Naive B cell (primary cell): ENCODE results near the gene THAP6. TPM values are rescaled to one million over a fixed set of nuclear protein-coding genes. Genes with fewer than 3 reads are reported as not detected.
"Not testable (repeated sequence)": the region's sequence is repeated elsewhere in the genome, so short reads cannot be mapped to it uniquely, and the experiment has no call there.

ENCODE experiments used
- ATAC-seq, 2 donors: fragments of 150-1000 bp; cut with Tn5 transposase; 2 replicates each; pipeline ENCODE4 v1.10.0; 2021; ENCODE audit warnings: low read depth in 2 of 2, mild to moderate bottlenecking in 2 of 2, moderate library complexity in 2 of 2
- DNase-seq: peaks from one replicate; pipeline ENCODE4 v3.0.0; 2022
- H3K27ac Mint-ChIP-seq, 6 donors: one replicate each; pipeline ENCODE4 v1.8.0; 2020 to 2022; ENCODE audit warnings: mild to moderate bottlenecking in 6 of 6, mixed read lengths in 6 of 6, moderate library complexity in 5 of 6, inconsistent platforms in 2 of 6
- H3K27me3 Mint-ChIP-seq, 3 donors: one replicate each; pipeline ENCODE4 v1.8.0; 2021 to 2022; ENCODE audit warnings: mixed read lengths in 3 of 3, mild to moderate bottlenecking in 1 of 3
- H3K36me3 Mint-ChIP-seq, 2 donors: one replicate each; pipeline ENCODE4 v1.8.0; 2020 to 2022; ENCODE audit warnings: mixed read lengths in 2 of 2, inconsistent platforms in 1 of 2, mild to moderate bottlenecking in 1 of 2
- H3K4me1 Mint-ChIP-seq, 3 donors: one replicate each; pipeline ENCODE4 v1.8.0; 2020 to 2022; ENCODE audit warnings: mixed read lengths in 3 of 3, inconsistent platforms in 1 of 3, mild to moderate bottlenecking in 1 of 3, moderate library complexity in 1 of 3
- H3K4me3 Mint-ChIP-seq, 8 donors: one replicate each; pipeline ENCODE4 v1.8.0; 2020 to 2022; ENCODE audit warnings: mild to moderate bottlenecking in 8 of 8, mixed read lengths in 8 of 8, moderate library complexity in 8 of 8, inconsistent platforms in 2 of 8
- H3K9me3 Mint-ChIP-seq, 7 donors: one replicate each; pipeline ENCODE4 v1.8.0; 2020 to 2022; ENCODE audit warnings: mixed read lengths in 7 of 7, mild to moderate bottlenecking in 5 of 7, inconsistent platforms in 2 of 7, moderate library complexity in 1 of 7
- polyA plus RNA-seq, 6 donors: library from polyadenylated mRNA; unstranded; fragments of 300-500 nt; fragmentation: Illumina TruSeq; gene quantifications; one replicate each; pipeline ENCODE4 v1.2.3, GENCODE V29; 2021; ENCODE audit warnings: low read depth in 6 of 6

Gene THAP6
- polyA plus RNA-seq, 6 donors from 2014 or later, result 10.5 to 13.9 (median 12.9) TPM

DNA sequence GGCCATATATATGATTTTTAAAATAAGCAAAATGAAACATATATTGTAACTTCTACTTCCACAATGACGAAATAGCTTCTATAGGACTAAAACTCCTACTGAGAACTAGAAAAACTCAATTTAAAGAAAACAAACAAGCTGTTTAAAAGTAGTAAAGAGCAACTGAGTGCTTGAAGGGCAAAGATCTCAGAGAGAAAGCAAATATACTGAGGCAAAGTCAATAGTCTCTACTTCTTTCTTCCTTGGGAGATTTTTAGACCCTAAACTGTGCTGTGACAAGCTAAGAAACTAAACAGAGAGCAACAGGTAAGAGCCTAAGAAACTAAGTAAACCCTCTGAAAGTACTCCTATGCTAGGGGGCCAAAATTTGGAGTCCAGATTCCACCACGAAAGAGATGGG is 8.6 kb upstream of the THAP6 start:
- Mint-ChIP-seq H3K4me3 (no peak overlapping the region), H3K9me3 (peaks cover 0 to 3% (median 0%) of the 10 kb centered on the region in 7 donors), H3K27me3 (no peaks in the 10 kb centered on the region), H3K4me1 (peaks cover 11 to 22% (median 11%) of the 10 kb centered on the region in 3 donors), H3K27ac (peak overlapping the region in 2 of 6 donors; percentile 6 to 13), H3K36me3 (peaks cover 29 to 31% of the 10 kb centered on the region in 2 donors)
- DNase-seq (no peak), ATAC-seq (no peak)

DNA sequence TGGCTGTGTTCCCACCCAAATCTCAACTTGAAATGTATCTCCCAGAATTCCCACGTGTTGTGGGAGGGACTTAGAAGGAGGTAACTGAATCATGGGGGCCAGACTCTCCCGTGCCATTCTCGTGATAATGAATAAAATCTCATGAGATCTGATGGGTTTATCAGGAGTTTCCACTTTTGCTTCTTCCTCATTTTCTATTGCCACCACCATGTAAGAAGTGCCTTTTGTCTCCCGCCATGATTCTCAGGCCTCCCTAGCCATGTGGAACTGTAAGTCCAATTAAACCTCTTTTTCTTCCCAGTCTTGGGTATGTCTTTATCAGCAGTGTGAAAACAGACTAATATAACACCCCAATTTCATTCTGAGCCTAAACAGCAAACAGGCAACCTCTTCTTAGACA is 4.7 kb upstream of the THAP6 start:
- peak overlapping the region in 1 of 6 donors; percentile 71 for H3K27ac Mint-ChIP-seq
- not testable (repeated sequence) for H3K4me3 Mint-ChIP-seq, ATAC-seq, DNase-seq, H3K27me3 Mint-ChIP-seq, H3K9me3 Mint-ChIP-seq
- H3K36me3 Mint-ChIP-seq, result peaks cover 26 to 29% of the 10 kb centered on the region in 2 donors
- H3K4me1 Mint-ChIP-seq, result peaks cover 19 to 27% (median 25%) of the 10 kb centered on the region in 3 donors

DNA sequence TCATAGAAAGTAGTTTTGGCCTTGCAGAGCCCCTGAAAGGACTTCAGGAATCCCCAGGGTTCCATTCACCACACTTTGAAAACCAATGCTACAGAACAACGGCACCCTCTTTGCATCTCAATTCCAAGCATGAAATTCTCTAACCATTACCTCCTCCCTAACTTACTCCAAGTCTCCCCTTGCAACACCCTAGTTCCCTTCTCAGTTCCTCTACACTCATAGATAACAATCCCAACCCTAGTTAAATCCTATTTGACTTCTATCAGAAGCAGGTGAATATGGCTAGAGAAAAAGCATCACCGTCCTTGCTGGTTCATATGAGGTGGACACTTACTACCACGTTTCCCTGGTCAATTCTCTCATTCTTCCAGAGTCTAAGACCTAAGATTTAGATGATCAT is 2.4 kb upstream of the THAP6 start:
- Mint-ChIP-seq H3K4me1 (peaks cover 28 to 30% (median 29%) of the 10 kb centered on the region in 3 donors), H3K27me3 (no peaks in the 10 kb centered on the region), H3K4me3 (no peak overlapping the region), H3K36me3 (peaks cover 22 to 26% of the 10 kb centered on the region in 2 donors), H3K9me3 (peaks cover 0 to 3% (median 1%) of the 10 kb centered on the region in 7 donors), H3K27ac (no peak overlapping the region)
- DNase-seq, result no peak
- no peak for ATAC-seq

DNA sequence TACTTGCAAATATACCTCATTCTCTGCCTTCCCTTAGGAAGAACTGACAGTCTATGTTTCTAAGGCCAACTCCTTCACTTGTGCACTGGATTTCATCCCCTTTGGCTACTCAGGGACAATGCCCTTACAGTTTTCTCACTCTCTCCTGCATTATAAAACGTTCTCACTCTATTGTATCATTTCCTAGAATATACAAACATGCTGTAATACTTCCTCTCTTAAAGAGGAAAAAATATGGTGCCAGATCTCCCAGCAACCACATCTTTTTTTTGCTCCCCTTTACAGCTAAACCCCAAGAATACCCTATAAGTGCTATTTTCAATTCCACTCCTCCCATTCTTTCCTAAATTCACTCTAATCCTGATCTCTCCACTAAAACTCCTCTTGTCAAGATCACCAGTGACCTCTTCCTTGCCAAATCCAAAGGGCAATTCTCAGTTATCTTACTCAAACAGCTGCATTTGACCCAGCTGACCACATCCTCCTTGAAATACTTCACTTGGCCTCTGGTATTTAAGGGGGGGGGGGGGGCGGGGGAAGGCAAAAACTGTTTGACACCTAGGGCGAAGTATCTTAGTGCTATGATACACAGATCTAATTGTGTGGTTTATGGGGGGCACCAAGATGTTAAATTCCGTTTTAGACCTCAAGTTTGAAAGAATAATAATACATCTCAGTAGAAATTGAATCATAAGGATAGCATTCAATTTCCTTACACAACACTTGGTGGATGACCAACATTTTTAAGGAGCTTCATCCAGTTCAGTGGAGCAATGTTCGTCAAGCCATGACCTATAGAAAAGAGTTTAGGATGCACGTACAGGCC is 1.7 kb upstream of the THAP6 start:
- H3K27ac Mint-ChIP-seq, result no peak overlapping the region
- peaks cover 0 to 3% (median 1%) of the 10 kb centered on the region in 7 donors for H3K9me3 Mint-ChIP-seq
- peaks cover 14 to 23% of the 10 kb centered on the region in 2 donors for H3K36me3 Mint-ChIP-seq
- DNase-seq (no peak), ATAC-seq (no peak)
- peak overlapping the region in 2 of 8 donors; percentile 96 to 99 for H3K4me3 Mint-ChIP-seq
- peaks cover 30 to 33% (median 30%) of the 10 kb centered on the region in 3 donors for H3K4me1 Mint-ChIP-seq
- H3K27me3 Mint-ChIP-seq, result no peaks in the 10 kb centered on the region

DNA sequence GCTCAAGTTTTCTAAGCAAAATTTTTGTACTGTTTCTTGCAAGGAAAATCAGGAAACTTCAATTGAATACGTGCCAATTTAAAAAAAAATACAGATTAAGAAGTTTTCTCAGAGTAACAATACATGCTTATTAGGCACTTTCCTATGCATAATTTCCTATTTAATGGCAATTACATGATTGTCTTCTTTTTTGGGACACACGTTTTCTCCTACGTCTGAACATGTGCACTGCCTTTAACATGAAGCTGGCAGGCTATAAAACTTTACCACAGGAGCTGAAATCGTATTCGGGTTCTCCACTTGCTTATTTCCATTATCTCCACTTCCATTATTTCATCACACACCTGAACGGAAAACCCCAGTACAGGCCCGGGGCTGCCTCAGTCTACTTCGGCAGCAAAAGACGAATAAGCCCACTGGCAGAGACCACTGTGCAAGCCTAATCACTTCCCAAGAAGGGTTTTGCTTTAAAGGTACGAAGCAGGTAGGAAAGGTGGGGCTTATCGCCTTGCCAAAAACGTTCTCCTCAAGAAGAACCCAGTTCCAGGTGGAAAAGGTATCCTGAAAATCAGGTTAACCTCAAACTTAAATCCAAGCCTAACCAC is 645 bp upstream of the THAP6 start:
- Mint-ChIP-seq H3K27ac (peak overlapping the region in 5 of 6 donors; percentile 99), H3K27me3 (no peaks in the 10 kb centered on the region), H3K9me3 (peaks cover 0 to 3% (median 1%) of the 10 kb centered on the region in 7 donors), H3K36me3 (peaks cover 12 to 24% of the 10 kb centered on the region in 2 donors), H3K4me3 (peak overlapping the region in 2 of 8 donors; percentile 96 to 99), H3K4me1 (peaks cover 30 to 33% (median 30%) of the 10 kb centered on the region in 3 donors)
- DNase-seq (no peak), ATAC-seq (no peak)

DNA sequence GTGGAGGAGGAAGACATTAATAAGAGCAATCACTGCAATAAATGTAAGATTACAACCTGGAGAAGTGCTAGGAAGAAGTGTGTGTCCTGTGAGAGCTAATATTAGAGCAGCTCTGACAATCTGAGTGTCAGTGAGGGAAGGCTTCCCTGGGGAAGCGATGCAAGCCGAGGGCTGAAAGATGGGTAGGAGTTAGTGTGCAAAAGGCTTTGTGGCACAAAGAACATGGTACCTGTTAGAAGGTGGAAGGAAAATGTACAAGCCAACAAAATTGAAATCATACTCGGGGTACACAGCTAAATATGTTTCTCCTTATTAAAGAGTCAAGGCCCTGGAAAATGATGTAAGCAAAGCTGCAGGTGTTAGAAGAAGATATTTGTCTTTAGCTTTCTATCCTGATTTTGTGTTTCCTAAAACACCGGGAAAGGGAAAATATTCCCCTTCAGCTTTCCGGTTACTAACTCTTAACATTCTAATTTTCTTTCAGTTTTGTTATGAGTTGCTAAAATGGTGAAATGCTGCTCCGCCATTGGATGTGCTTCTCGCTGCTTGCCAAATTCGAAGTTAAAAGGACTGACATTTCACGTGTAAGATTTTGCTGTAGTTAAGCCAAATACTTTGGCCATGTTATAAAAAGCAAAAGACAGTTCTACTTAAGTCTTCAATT is 808 bp downstream of the THAP6 start:
- peaks cover 28% of the 10 kb centered on the region in 3 donors for H3K4me1 Mint-ChIP-seq
- no peak for DNase-seq
- H3K36me3 Mint-ChIP-seq, result peaks cover 12 to 19% of the 10 kb centered on the region in 2 donors
- H3K9me3 Mint-ChIP-seq, result peaks cover 0 to 2% (median 0%) of the 10 kb centered on the region in 7 donors
- H3K27me3 Mint-ChIP-seq, result no peaks in the 10 kb centered on the region
- H3K27ac Mint-ChIP-seq, result peak overlapping the region in 5 of 6 donors; percentile 99
- H3K4me3 Mint-ChIP-seq, result peak overlapping the region in 2 of 8 donors; percentile 96 to 99
- no peak for ATAC-seq

DNA sequence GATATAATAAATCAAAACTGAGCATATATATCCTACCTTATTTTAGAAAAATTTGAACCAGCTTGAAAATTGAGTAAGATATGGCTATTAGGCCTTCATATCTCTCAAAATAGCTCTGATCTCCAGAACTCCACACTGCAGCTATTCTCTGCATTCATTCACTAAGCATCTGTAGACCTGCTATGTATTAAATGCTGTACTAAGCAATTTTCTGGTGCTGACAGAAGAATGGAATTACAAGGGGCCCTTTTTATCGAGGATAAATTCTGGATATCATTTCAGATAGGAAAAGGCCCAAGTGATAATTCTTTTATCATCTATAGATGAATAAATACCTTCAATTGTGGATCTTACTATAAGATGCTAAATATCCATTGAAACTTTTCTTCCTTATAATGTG is 1.9 kb downstream of the THAP6 start:
- Mint-ChIP-seq H3K4me1 (peaks cover 22 to 29% (median 27%) of the 10 kb centered on the region in 3 donors), H3K36me3 (peaks cover 15 to 19% of the 10 kb centered on the region in 2 donors)

DNA sequence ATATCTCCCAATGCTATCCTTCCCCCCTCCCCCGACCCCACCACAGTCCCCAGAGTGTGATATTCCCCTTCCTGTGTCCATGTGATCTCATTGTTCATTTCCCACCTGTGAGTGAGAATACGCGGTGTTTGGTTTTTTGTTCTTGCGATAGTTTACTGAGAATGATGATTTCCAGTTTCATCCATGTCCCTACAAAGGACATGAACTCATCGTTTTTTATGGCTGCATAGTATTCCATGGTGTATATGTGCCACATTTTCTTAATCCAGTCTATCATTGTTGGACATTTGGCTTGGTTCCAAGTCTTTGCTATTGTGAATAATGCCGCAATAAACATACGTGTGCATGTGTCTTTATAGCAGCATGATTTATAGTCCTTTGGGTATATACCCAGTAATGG is 5.2 kb downstream of the THAP6 start:
- H3K27me3 Mint-ChIP-seq, H3K9me3 Mint-ChIP-seq, ATAC-seq, DNase-seq, H3K4me3 Mint-ChIP-seq: not testable (repeated sequence)
- Mint-ChIP-seq H3K4me1 (peaks cover 18 to 27% (median 19%) of the 10 kb centered on the region in 3 donors), H3K27ac (peak overlapping the region in 1 of 6 donors; percentile 32), H3K36me3 (peaks cover 23 to 27% of the 10 kb centered on the region in 2 donors)

More for the DNA sequence above, 1.9 kb downstream of the THAP6 start:
- H3K9me3 Mint-ChIP-seq, result peaks cover 0 to 2% (median 0%) of the 10 kb centered on the region in 7 donors
- DNase-seq, result no peak
- H3K27me3 Mint-ChIP-seq, result no peaks in the 10 kb centered on the region
- H3K4me3 Mint-ChIP-seq, result no peak overlapping the region
- peak overlapping the region in 2 of 6 donors; percentile 69 to 99 for H3K27ac Mint-ChIP-seq
- ATAC-seq, result no peak

DNA sequence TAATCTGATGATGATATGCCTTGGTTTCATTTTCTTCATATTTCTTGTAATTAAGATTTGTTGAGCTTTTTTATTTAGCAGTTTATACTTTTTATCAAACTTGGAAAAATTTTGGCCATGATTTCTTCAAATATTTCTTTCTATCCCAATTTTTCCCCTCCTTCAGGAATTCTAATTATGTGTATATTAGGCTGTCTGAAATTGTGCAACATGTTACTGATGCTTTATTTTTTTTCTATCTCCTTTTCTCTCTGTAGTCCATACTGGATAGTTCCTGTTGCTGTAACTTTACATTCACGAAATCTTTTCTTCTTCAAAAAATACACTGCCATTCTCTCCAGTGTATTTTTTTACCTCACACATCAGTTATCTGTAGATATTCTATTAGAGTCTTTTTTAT is 10.8 kb downstream of the THAP6 start:
- no peak overlapping the region for H3K4me3 Mint-ChIP-seq
- peaks cover 31 to 45% of the 10 kb centered on the region in 2 donors for H3K36me3 Mint-ChIP-seq

DNA sequence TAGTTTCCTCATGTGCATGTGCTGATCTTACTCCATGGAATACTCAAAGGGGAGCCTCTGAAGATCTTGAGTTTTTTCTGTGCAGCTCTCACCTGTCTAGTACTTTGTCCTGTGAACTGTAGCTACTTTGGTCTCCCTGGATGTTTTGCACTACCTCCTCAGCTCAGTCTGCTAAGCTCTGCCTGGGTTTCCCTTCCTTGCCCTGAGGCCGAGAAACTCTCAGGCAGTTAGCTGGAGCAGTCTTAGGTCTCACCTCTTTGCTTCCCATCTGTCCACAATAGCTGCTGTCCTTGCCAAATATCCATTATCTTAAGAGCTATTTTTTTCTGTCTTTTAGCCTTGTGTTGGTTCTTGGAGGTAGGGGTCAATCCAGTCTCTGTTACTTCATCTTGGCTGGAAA is 11.6 kb downstream of the THAP6 start:
- no peak overlapping the region for H3K27ac Mint-ChIP-seq
- H3K36me3 Mint-ChIP-seq, result peaks cover 32 to 46% of the 10 kb centered on the region in 2 donors
- no peaks in the 10 kb centered on the region for H3K27me3 Mint-ChIP-seq
- DNase-seq (no peak), ATAC-seq (no peak)
- peaks cover under 1 to 12% (median under 1%) of the 10 kb centered on the region in 3 donors for H3K4me1 Mint-ChIP-seq
- H3K4me3 Mint-ChIP-seq, result no peak overlapping the region
- H3K9me3 Mint-ChIP-seq, result peaks cover 0 to 2% (median 0%) of the 10 kb centered on the region in 7 donors

More for the DNA sequence above, 10.8 kb downstream of the THAP6 start:
- DNase-seq (no peak), ATAC-seq (no peak)
- Mint-ChIP-seq H3K4me1 (peaks cover 2 to 16% (median 9%) of the 10 kb centered on the region in 3 donors), H3K27me3 (no peaks in the 10 kb centered on the region), H3K9me3 (no peaks in the 10 kb centered on the region), H3K27ac (no peak overlapping the region)

DNA sequence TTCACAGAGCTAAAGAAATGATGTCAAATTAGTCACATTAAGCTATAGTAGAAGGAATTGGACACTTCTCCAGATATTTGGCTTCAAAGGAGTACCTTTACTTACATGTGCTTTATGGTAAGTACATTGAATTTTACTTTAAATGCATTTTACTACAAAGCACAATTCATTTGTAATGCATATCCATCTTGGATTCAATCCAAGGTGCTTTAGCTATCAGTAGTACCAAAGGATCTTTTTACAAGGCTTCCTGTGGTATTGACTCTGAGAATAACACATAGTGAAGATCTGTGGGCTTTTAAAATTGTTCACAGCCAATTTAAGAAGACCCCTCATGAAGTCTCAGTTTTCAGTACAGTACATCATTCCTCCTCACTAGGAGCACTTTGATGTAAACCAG is 13.2 kb downstream of the THAP6 start:
- H3K27me3 Mint-ChIP-seq, result no peaks in the 10 kb centered on the region
- H3K4me3 Mint-ChIP-seq, result no peak overlapping the region
- DNase-seq, result no peak
- no peak overlapping the region for H3K27ac Mint-ChIP-seq
- peaks cover 0 to 11% (median 0%) of the 10 kb centered on the region in 3 donors for H3K4me1 Mint-ChIP-seq
- peaks cover 5 to 14% (median 8%) of the 10 kb centered on the region in 7 donors for H3K9me3 Mint-ChIP-seq
- peaks cover 40 to 58% of the 10 kb centered on the region in 2 donors for H3K36me3 Mint-ChIP-seq
- ATAC-seq, result no peak

DNA sequence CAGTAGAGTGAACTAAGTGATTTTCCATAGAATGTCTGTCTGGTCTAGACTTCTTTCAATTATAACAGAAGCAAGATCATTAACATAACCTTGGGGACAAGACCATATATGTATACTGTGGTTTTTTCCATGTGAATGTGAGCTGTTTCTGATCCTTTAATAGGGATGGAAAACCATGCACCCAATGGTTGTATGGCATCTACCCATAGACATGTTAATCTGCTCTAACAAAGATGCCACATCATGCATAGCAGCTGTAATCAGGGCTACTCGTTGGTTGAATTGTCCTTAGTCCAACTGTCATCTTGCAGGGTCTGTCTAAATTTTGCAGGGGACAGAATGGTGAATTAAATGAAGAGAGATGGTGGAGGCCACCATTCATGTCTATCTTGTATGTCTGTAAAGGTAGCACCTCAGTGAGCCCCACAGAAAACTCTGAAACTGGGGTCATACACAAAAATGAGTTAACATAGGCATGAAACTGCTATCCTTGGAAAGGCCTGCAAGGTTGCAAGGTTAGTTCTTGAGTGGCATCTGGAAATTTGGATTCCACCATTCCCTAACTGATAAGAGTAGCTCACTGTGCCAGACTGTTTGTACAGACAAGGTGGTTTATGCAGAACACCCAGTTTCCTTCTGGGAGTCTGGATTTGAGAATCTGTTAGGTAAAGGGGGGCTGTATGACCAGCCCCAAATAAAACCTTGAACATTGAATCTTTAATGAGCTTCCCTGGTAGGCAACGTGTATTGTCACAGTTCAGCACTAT is 16.5 kb downstream of the THAP6 start:
- Mint-ChIP-seq H3K36me3 (peaks cover 47 to 52% of the 10 kb centered on the region in 2 donors), H3K4me1 (peaks cover 0 to 3% (median 0%) of the 10 kb centered on the region in 3 donors), H3K27ac (no peak overlapping the region), H3K27me3 (no peaks in the 10 kb centered on the region), H3K4me3 (no peak overlapping the region), H3K9me3 (peaks cover 10 to 24% (median 18%) of the 10 kb centered on the region in 7 donors)
- ATAC-seq (no peak), DNase-seq (no peak)
